ENCODE measurements around the gene KRTCAP3. TPM values are rescaled to one million over a fixed set of nuclear protein-coding genes. Genes with fewer than 3 reads are reported as not detected.

Gene KRTCAP3
- polyA plus RNA-seq, 4 donors: 7.4 to 11.5 (median 8.2) TPM

GRCh38 chr2:27435628-27436027 is 6.6 kb upstream of the KRTCAP3 start:
- no peak for DNase-seq (ENCODE audit: low read depth in 4 of 4, low spot score in 2 of 4)

GRCh38 chr2:27441226-27441926 is 805 bp upstream of the KRTCAP3 start:
- DNase-seq (ENCODE audit: low read depth in 4 of 4, low spot score in 2 of 4): no peak

GRCh38 chr2:27442920-27443282 is 720 bp downstream of the KRTCAP3 start:
- no peak for DNase-seq (ENCODE audit: low read depth in 4 of 4, low spot score in 2 of 4)

- no peak for DNase-seq (ENCODE audit: low read depth in 4 of 4, low spot score in 2 of 4)
Measured at GRCh38 chr2:27445155-27445554, 3.0 kb downstream of the KRTCAP3 start.

GRCh38 chr2:27445615-27446014 is 3.4 kb downstream of the KRTCAP3 start:
- DNase-seq (ENCODE audit: low read depth in 4 of 4, low spot score in 2 of 4): no peak

GRCh38 chr2:27446057-27446456 is 3.9 kb downstream of the KRTCAP3 start:
- DNase-seq (ENCODE audit: low read depth in 4 of 4, low spot score in 2 of 4): no peak

- no peak for DNase-seq (ENCODE audit: low read depth in 4 of 4, low spot score in 2 of 4)
Measured at GRCh38 chr2:27448381-27448780, 6.2 kb downstream of the KRTCAP3 start.

GRCh38 chr2:27451095-27451494 is 8.9 kb downstream of the KRTCAP3 start:
- DNase-seq (ENCODE audit: low read depth in 4 of 4, low spot score in 2 of 4): no peak

- no peak for DNase-seq (ENCODE audit: low read depth in 4 of 4, low spot score in 2 of 4)
Measured at GRCh38 chr2:27453968-27454367, 11.8 kb downstream of the KRTCAP3 start.

GRCh38 chr2:27461118-27461517 is 18.9 kb downstream of the KRTCAP3 start:
- DNase-seq (ENCODE audit: low read depth in 4 of 4, low spot score in 2 of 4): no peak

- DNase-seq (ENCODE audit: low read depth in 4 of 4, low spot score in 2 of 4): no peak
Measured at GRCh38 chr2:27464443-27464842, 22.3 kb downstream of the KRTCAP3 start.

- DNase-seq (ENCODE audit: low read depth in 4 of 4, low spot score in 2 of 4): no peak
Measured at GRCh38 chr2:27471961-27472360, 29.8 kb downstream of the KRTCAP3 start.

GRCh38 chr2:27485496-27485895 is 43.3 kb downstream of the KRTCAP3 start:
- DNase-seq (ENCODE audit: low read depth in 4 of 4, low spot score in 2 of 4): no peak

GRCh38 chr2:27489118-27489497 is 46.9 kb downstream of the KRTCAP3 start:
- no peak for DNase-seq (ENCODE audit: low read depth in 4 of 4, low spot score in 2 of 4)

- DNase-seq (ENCODE audit: low read depth in 4 of 4, low spot score in 2 of 4): peak; percentile 92 to 98 (median 95)
Measured at GRCh38 chr2:27489498-27490397, 47.6 kb downstream of the KRTCAP3 start, which contains the start of gene IFT172. TSS of gene IFT172 (minus strand) at chr2:27489743. CDS start at chr2:27489653, 90 bp downstream.

- no peak for DNase-seq (ENCODE audit: low read depth in 4 of 4, low spot score in 2 of 4)
Measured at GRCh38 chr2:27492557-27492956, 50.4 kb downstream of the KRTCAP3 start.

GRCh38 chr2:27493948-27494283 is 51.7 kb downstream of the KRTCAP3 start:
- no peak for DNase-seq (ENCODE audit: low read depth in 4 of 4, low spot score in 2 of 4)

Other genes starting within 250 kb of the KRTCAP3 start
- gene ATRAID, start 230.3 kb upstream of the KRTCAP3 start, polyA plus RNA-seq (ENCODE audit: insufficient read length in 4 of 4): 100 to 1,000 TPM; 144 to 186 (median 158) TPM
- gene SLC5A6, start 230.1 kb upstream of the KRTCAP3 start, polyA plus RNA-seq (ENCODE audit: insufficient read length in 4 of 4): 10 to 100 TPM; 29.6 to 48.6 (median 39.4) TPM
- gene CAD, start 225.0 kb upstream of the KRTCAP3 start, polyA plus RNA-seq (ENCODE audit: insufficient read length in 4 of 4): 10 to 100 TPM; 34.7 to 63.8 (median 46.3) TPM
- 10 to 100 TPM in 1 of 4 donors, 1 to 10 TPM in 3; 5.3 to 11.2 (median 7.0) TPM for gene SLC30A3, start 179.3 kb upstream of the KRTCAP3 start, polyA plus RNA-seq (ENCODE audit: insufficient read length in 4 of 4)
- 1 to 10 TPM in 2 of 4 donors, under 1 TPM in 2; 0.43 to 1.6 (median 0.83) TPM for gene DNAJC5G, start 166.9 kb upstream of the KRTCAP3 start, polyA plus RNA-seq (ENCODE audit: insufficient read length in 4 of 4)
- 1 to 10 TPM; 3.4 to 8.7 (median 4.7) TPM for gene TRIM54, start 160.0 kb upstream of the KRTCAP3 start, polyA plus RNA-seq (ENCODE audit: insufficient read length in 4 of 4)
- 1 to 10 TPM in 2 of 4 donors, under 1 TPM in 2; 0.59 to 1.5 (median 1.1) TPM for gene UCN, start 133.9 kb upstream of the KRTCAP3 start, polyA plus RNA-seq (ENCODE audit: insufficient read length in 4 of 4)
- 10 to 100 TPM; 69.5 to 93.3 (median 80.5) TPM for gene MPV17, start 119.3 kb upstream of the KRTCAP3 start, polyA plus RNA-seq (ENCODE audit: insufficient read length in 4 of 4)
- gene GTF3C2, start 85.6 kb upstream of the KRTCAP3 start, polyA plus RNA-seq (ENCODE audit: insufficient read length in 4 of 4): 10 to 100 TPM; 65.4 to 82.3 (median 73.2) TPM
- gene EIF2B4, start 72.0 kb upstream of the KRTCAP3 start, polyA plus RNA-seq (ENCODE audit: insufficient read length in 4 of 4): 10 to 100 TPM; 44.1 to 58.6 (median 52.8) TPM
- gene SNX17, start 71.8 kb upstream of the KRTCAP3 start, polyA plus RNA-seq (ENCODE audit: insufficient read length in 4 of 4): 100 to 1,000 TPM in 3 of 4 donors, 10 to 100 TPM in 1; 99.0 to 127 (median 108) TPM
- 10 to 100 TPM; 16.4 to 28.5 (median 21.2) TPM for gene ZNF513, start 61.6 kb upstream of the KRTCAP3 start, polyA plus RNA-seq (ENCODE audit: insufficient read length in 4 of 4)
- 10 to 100 TPM; 87.3 to 98.8 (median 92.5) TPM for gene PPM1G, start 32.8 kb upstream of the KRTCAP3 start, polyA plus RNA-seq (ENCODE audit: insufficient read length in 4 of 4)
- 100 to 1,000 TPM; 125 to 146 (median 132) TPM for gene NRBP1, start 13.8 kb upstream of the KRTCAP3 start, polyA plus RNA-seq (ENCODE audit: insufficient read length in 4 of 4)
- gene IFT172, start 47.4 kb downstream of the KRTCAP3 start, polyA plus RNA-seq (ENCODE audit: insufficient read length in 4 of 4): 10 to 100 TPM; 33.3 to 78.8 (median 49.9) TPM
- 10 to 100 TPM in 1 of 4 donors, 1 to 10 TPM in 3; 7.1 to 10.9 (median 8.8) TPM for gene FNDC4, start 52.8 kb downstream of the KRTCAP3 start, polyA plus RNA-seq (ENCODE audit: insufficient read length in 4 of 4)
- gene GCKR, start 54.5 kb downstream of the KRTCAP3 start, polyA plus RNA-seq (ENCODE audit: insufficient read length in 4 of 4): under 1 TPM in 2 of 4 donors, not detected in 2; 0.16 to 0.28 TPM
- 10 to 100 TPM; 66.1 to 84.9 (median 75.4) TPM for gene ZNF512, start 140.7 kb downstream of the KRTCAP3 start, polyA plus RNA-seq (ENCODE audit: insufficient read length in 4 of 4)
- 10 to 100 TPM; 11.0 to 14.7 (median 11.5) TPM for gene CCDC121, start 186.6 kb downstream of the KRTCAP3 start, polyA plus RNA-seq (ENCODE audit: insufficient read length in 4 of 4)
- 10 to 100 TPM; 52.3 to 66.8 (median 58.8) TPM for gene GPN1, start 186.7 kb downstream of the KRTCAP3 start, polyA plus RNA-seq (ENCODE audit: insufficient read length in 4 of 4)
- 10 to 100 TPM; 49.5 to 72.8 (median 59.2) TPM for gene SUPT7L, start 221.2 kb downstream of the KRTCAP3 start, polyA plus RNA-seq (ENCODE audit: insufficient read length in 4 of 4)
- gene SLC4A1AP, start 221.5 kb downstream of the KRTCAP3 start, polyA plus RNA-seq (ENCODE audit: insufficient read length in 4 of 4): 10 to 100 TPM; 30.3 to 41.6 (median 34.9) TPM

All from left renal cortex interstitium (tissue), 4 donors.